Measurements from ENCODE around the gene MYO7B.

DNA sequence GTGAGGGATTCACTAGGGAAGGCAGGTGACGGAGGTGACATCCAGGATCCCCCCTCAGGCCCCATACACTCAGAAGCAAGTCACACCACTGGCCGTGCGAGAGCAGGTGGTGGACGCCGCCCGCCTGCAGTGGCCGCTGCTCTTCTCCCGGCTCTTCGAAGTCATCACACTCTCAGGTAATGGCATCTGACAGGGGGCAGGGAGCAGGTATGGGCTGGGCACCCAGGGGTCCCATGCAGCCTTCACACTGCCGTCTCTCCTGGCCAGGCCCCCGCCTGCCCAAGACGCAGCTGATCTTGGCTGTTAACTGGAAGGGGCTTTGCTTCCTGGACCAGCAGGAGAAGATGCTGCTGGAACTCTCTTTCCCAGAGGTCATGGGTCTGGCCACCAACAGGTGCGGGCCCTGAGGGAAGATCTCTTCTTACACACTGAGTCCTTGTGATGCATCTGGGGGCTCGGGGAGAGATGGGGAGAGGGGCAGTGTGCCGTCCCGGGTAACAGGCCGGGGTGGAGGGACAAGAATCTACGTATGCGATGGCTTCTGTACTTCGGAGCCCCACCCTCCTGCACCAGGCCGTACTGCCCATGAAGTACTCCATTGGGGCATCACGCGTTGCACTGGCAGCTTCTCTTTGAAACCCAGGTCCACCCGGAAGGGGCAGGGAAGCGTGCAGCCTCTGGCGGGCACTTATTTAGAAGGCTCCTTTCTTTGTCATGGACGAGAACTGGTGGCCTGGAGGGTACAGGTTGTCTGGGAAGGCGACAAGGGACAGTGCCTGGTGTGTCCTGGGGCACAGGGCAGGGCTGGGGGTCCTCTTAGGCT, 91.6 kb downstream of the MYO7B start:
- TF ChIP-seq POLR2A (IDR thresholded peaks at IDR 0.05; ENCODE audit: low read length) (no peak), GATA1 (IDR thresholded peaks at IDR 0.05; ENCODE audit: low read depth, low read length) (no peak)

Measured in erythroblast (primary cell).